Heart left ventricle (tissue), 16 donors: Measurements from ENCODE around the gene CNIH3. TPM values are rescaled to one million over a fixed set of nuclear protein-coding genes. Genes with fewer than 3 reads are reported as not detected.

Experiments
- ATAC-seq, 4 donors: fragments of 200-7000 bp; cut with Tn5 transposase; one replicate each; pipeline ENCODE4 v1.9.1; 2020 to 2022; ENCODE audit warnings: moderate library complexity in 4 of 4, mild to moderate bottlenecking in 3 of 4, moderate number of reproducible peaks in 1 of 4
- DNase-seq, 5 donors: peaks; one replicate each; pipeline ENCODE4 v3.0.0-alpha.2; 2020
- H3K27ac ChIP-seq, 12 donors: fragments of 200-600 bp; sonication (generic) in 4 of 12; one replicate each; pipeline versions ENCODE4 v1.5.0 to v1.8.0; 2016 to 2022; ENCODE audit warnings: mild to moderate bottlenecking in 2 of 12
- H3K27me3 ChIP-seq, 9 donors: fragments of 200-600 bp; sonication (generic) in 2 of 9; one replicate each; pipeline versions ENCODE4 v1.5.1 to v1.8.0; 2016 to 2022; ENCODE audit warnings: mild to moderate bottlenecking in 3 of 9
- H3K36me3 ChIP-seq, 9 donors: fragments of 200-600 bp; sonication (generic) in 2 of 9; one replicate each; pipeline versions ENCODE4 v1.5.0 to v1.8.0; 2018 to 2022; ENCODE audit warnings: mild to moderate bottlenecking in 2 of 9
- H3K4me1 ChIP-seq, 12 donors: fragments of 200-600 bp; sonication (generic) in 4 of 12; one replicate each; pipeline versions ENCODE4 v1.5.0 to v1.8.0; 2016 to 2022; ENCODE audit warnings: mild to moderate bottlenecking in 3 of 12
- H3K4me3 ChIP-seq, 12 donors: fragments of 200-600 bp; sonication (generic) in 4 of 12; one replicate each; pipeline versions ENCODE4 v1.5.0 to v1.8.0; 2017 to 2022; ENCODE audit warnings: mild to moderate bottlenecking in 9 of 12, moderate library complexity in 4 of 12
- H3K9me3 ChIP-seq, 12 donors: fragments of 200-600 bp; sonication (generic) in 4 of 12; one replicate each; pipeline versions ENCODE4 v1.5.0 to v1.8.0; 2016 to 2022; ENCODE audit warnings: mild to moderate bottlenecking in 1 of 12
- POLR2A ChIP-seq, 2 donors: fragments of 450-650 bp; IDR thresholded peaks; one replicate each; pipeline ENCODE4 v1.6.1; 2017; ENCODE audit warnings: antibody characterized with exemption in 2 of 2, mild to moderate bottlenecking in 2 of 2, moderate library complexity in 2 of 2
- WGBS, 4 donors: extraction: QIAGEN DNeasy Blood & Tissue Kit in 2 of 4; methylation state at CpG; one replicate each; pipeline versions ENCODE4 v1.1.5 to v1.1.7; 2013 to 2018; 5-methylcytosine and 5-hydroxymethylcytosine counted together
- intact Hi-C, 10 donors: fragments of 100-400 bp; cut with DNase I; formaldehyde crosslinking; loops; one replicate each; pipeline versions ENCODE4 v1.11.1 to v1.14.2; 2022
- polyA plus RNA-seq, 2 donors: library from polyadenylated mRNA; stranded (reverse); fragments of 200-250 nt; gene quantifications; one replicate each; pipeline ENCODE4 v1.2.3, GENCODE V29; 2013
- total RNA-seq, 9 donors: library from RNA; depleted of rRNA in 2 of 9; stranded (reverse); fragments of >200 nt in 2 of 9; fragmentation: NEBNext Ultra II Directional in 3 of 9; extraction: Animal tissue kit (Norgen Biotek cat#: 25700) in 3 of 9; gene quantifications; one replicate each; pipeline versions ENCODE4 v1.1.0 to v1.2.4, GENCODE V29; 2016 to 2023
- TF ChIP-seq, protein P1 (sequence below), 12 donors: fragments of 200-600 bp; sonication (generic) in 4 of 12; IDR thresholded peaks; one replicate each; pipeline versions ENCODE4 v1.5.0 to v1.8.0; 2018 to 2022; ENCODE audit warnings: antibody characterized with exemption in 12 of 12, mild to moderate bottlenecking in 5 of 12
- donor health status: ischemic (EF 13 %, LVEDD 7.1; RV severe dilation, severe dysfunction).
- donor health status: healthy with polysubstance abuse.
- donor health status: DM: no; HTN: yes; CAD: no.
- donor health status: DM: no; HTN: no; CAD: no.
- donor health status: ischemic (EF 25% LVEDD 6.9; RV normal size, moderate dysfunction).
- donor health status: ischemic (EF 25% LVEDD 5.7; RV mildly dilated, moderate dysfunction).
- donor health status: healthy.
- donor health status: DM: yes; HTN: yes; CAD: no.
- donor health status: ischemic (EF 35%, LVEDD 5.7; RV mildly dilated, moderate dysfunction).
- donor health status: nonischemic (EF 11% LVEDD 7.7; RV severe dilation, severe dysfunction).
- donor health status: DM: yes; HTN: yes; CAD: no.
- donor health status: PGD.
- donor health status: ischemic (EF 29% LVEDD 5.4; RV normal size, mild dysfunction).
- donor health status: nonischemic (EF 23%, LVEDD 6.1; RV moderate dilation, normal function).

The CNIH3 gene
- total and polyA plus RNA-seq, 11 donors, result 0.34 to 2.6 (median 0.62) TPM; not detected in 2

DNA sequence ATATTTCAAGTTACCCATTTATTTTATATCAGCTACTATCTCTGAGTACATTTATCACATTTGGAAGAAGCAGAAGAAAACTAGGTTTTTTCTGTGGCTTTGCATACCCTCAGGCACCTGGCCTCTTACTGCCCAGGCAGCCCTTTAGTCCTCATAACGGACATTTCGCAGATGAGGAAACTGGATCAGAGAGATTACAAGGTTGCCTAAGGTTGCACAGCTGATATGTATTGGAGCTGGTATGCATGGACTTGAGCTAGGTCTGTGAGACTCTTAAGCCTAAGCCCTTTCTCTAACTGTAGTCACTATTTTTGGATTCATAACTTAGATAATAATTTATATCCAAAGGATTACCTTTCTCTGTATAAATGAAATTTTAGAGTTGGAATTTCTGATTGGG is 4.0 kb downstream of the CNIH3 start:
- DNase-seq, result no peak
- Histone ChIP-seq H3K9me3 (peaks cover 0 to 5% (median 0%) of the 10 kb centered on the region in 12 donors), H3K4me3 (no peak overlapping the region), H3K36me3 (no peaks in the 10 kb centered on the region), H3K4me1 (peaks cover 0 to 29% (median 11%) of the 10 kb centered on the region in 12 donors), H3K27ac (no peak overlapping the region), H3K27me3 (peaks cover 26 to 83% (median 48%) of the 10 kb centered on the region in 9 donors)
- ATAC-seq, result no peak
- intact Hi-C loops, result no loop called here
- TF ChIP-seq, protein P1, sequence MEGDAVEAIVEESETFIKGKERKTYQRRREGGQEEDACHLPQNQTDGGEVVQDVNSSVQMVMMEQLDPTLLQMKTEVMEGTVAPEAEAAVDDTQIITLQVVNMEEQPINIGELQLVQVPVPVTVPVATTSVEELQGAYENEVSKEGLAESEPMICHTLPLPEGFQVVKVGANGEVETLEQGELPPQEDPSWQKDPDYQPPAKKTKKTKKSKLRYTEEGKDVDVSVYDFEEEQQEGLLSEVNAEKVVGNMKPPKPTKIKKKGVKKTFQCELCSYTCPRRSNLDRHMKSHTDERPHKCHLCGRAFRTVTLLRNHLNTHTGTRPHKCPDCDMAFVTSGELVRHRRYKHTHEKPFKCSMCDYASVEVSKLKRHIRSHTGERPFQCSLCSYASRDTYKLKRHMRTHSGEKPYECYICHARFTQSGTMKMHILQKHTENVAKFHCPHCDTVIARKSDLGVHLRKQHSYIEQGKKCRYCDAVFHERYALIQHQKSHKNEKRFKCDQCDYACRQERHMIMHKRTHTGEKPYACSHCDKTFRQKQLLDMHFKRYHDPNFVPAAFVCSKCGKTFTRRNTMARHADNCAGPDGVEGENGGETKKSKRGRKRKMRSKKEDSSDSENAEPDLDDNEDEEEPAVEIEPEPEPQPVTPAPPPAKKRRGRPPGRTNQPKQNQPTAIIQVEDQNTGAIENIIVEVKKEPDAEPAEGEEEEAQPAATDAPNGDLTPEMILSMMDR (IDR thresholded peaks at IDR 0.05), result no peak
- no peak for TF ChIP-seq POLR2A (IDR thresholded peaks at IDR 0.05)
- 62 to 90% (median 76%) methylated on average over 2 of the region's 2 CpGs for WGBS, 4 donors

DNA sequence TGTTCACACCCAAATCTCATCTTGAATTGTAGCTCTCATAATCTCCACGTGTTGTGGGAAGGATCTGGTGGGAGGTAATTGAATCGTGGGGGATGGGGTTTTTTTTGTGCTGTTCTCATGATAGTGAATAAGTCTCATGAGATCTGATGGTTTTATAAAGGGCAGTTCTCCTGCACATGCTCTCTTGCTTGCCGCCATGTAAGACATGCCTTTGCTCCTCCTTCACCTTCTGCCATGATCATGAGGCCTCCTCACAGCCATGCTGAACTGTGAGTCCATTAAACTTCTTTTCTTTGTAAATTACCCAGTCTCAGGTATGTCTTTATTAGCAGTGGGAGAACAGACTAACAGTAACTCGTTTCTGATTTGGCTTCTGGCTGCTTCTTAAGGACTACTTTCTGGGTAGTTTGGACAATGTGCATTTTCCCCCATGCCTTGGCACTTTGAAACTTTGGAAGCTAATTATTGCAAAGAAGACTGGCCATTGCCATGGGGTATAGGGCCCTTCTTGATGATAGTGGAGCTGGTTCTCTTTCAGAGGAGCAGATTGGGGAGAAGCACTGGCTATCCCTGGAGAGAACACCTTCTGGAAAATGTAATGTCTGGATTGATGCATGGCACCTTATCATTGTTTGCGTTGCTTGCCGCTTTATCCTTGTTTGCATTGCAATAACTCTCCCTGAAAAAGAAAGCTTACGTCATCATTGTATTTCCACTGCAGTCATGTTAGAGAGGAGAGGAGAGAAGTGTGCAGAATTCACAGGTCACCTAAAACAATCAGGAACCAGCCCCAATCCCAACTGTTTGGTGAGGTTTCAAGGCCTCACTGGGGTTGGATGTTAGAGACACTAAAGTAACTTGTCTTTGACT is 5.9 kb downstream of the CNIH3 start:
- Histone ChIP-seq H3K4me3 (no peak overlapping the region), H3K9me3 (peaks cover 0 to 5% (median 0%) of the 10 kb centered on the region in 12 donors), H3K27ac (no peak overlapping the region), H3K4me1 (peaks cover 0 to 12% (median under 1%) of the 10 kb centered on the region in 12 donors), H3K36me3 (no peaks in the 10 kb centered on the region), H3K27me3 (peaks cover 10 to 63% (median 28%) of the 10 kb centered on the region in 9 donors)
- ATAC-seq (no peak), DNase-seq (no peak)
- WGBS, 4 donors, result 75 to 85% (median 83%) methylated on average over 7 of the region's 7 CpGs
- intact Hi-C loops, result no loop called here
- TF ChIP-seq POLR2A (IDR thresholded peaks at IDR 0.05), result no peak
- TF ChIP-seq, protein P1 (IDR thresholded peaks at IDR 0.05), result no peak

DNA sequence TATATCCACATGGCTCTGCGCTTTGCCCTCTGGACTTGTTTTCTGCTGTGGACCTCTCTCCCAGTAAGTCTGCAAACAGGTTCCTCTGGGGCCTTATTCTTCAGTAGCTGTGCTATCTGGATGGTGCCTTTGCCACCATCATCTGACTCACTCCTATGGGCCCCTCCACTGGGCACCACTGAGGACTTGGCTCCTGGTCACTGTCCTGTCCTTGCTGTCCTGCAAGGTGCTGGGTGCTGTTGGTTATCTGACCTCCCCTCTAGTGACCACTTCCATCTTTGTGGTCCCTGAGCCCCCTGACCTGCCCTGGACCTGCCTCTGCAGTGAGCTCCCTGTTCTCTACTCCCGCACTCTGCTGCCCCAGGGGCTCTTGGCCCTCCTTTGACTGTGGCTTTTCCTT is 6.7 kb downstream of the CNIH3 start:
- no peak for DNase-seq
- no peak for ATAC-seq
- intact Hi-C loops, result no loop called here
- Histone ChIP-seq H3K27me3 (peaks cover 3 to 56% (median 21%) of the 10 kb centered on the region in 9 donors), H3K4me3 (no peak overlapping the region), H3K4me1 (peaks cover 0 to 8% (median 0%) of the 10 kb centered on the region in 12 donors), H3K9me3 (peaks cover 0 to 5% (median 0%) of the 10 kb centered on the region in 12 donors), H3K36me3 (no peaks in the 10 kb centered on the region), H3K27ac (no peak overlapping the region)
- TF ChIP-seq, protein P1 (IDR thresholded peaks at IDR 0.05), result no peak
- TF ChIP-seq POLR2A (IDR thresholded peaks at IDR 0.05), result no peak
- 89 to 98% (median 96%) methylated on average over 2 of the region's 2 CpGs for WGBS, 4 donors

DNA sequence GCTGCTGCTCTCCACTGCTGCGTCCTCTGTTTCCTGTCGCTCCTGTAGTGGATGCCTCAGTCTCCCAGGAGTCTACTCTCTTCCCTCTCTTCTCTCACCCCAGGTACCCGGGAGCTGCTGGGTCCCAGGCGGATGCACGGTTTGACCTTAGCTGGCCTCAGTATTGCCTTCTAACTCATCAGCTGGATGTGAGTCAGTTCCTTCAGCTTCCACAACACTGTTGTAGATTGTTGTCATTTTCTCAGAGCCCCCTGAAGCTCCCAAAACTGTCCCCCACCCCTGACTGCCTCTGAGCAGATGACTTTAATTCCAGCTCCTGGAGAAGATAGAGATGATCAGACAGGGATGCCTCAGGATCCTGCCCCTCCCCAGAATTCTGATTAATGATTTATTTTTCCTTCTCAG is 7.2 kb downstream of the CNIH3 start:
- Histone ChIP-seq H3K36me3 (no peaks in the 10 kb centered on the region), H3K4me3 (no peak overlapping the region), H3K4me1 (peaks cover 0 to 8% (median 0%) of the 10 kb centered on the region in 12 donors), H3K9me3 (peaks cover 0 to 5% (median 0%) of the 10 kb centered on the region in 12 donors), H3K27ac (no peak overlapping the region), H3K27me3 (peaks cover 0 to 51% (median 17%) of the 10 kb centered on the region in 9 donors)
- intact Hi-C loops, result no loop called here
- WGBS, 4 donors, result 65 to 70% (median 67%) methylated on average over 5 of the region's 5 CpGs
- ATAC-seq (no peak), DNase-seq (no peak)
- no peak for TF ChIP-seq POLR2A (IDR thresholded peaks at IDR 0.05)
- TF ChIP-seq, protein P1 (IDR thresholded peaks at IDR 0.05), result no peak
